Measurements from ENCODE around the gene CEP76.

CEP76 gene

DNA sequence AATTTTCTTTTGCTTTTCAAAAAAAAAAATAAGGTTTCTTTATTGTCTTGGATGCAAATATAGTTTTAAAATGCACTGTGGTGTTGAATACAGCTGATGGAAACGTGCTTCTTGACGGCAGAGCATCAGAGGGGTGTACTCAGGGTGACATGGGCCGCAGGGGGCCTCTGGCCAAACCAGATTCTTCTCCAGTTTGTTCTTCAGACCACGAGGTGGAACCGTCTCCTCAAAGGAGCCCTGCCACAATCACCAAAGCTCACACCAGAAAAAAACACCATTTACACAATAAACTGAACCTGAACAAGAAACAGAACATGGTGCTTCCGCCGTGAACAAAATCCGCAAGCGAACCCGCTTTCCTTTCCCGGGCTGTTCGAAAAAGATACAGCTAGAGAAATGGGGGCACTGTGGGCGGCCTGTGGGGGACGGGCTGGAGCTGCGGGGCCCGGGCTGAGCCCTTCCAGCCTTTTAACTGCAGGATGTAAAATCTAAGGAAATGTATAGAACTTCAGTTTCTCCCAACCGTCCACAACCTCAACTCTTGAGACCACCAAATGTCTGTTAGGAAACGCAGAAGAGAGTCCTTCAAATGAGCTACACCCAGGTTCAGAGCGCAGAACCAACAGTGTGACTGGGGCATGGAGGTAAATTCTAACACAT, 34.9 kb upstream of the CEP76 start:
- TF ChIP-seq, protein P1, sequence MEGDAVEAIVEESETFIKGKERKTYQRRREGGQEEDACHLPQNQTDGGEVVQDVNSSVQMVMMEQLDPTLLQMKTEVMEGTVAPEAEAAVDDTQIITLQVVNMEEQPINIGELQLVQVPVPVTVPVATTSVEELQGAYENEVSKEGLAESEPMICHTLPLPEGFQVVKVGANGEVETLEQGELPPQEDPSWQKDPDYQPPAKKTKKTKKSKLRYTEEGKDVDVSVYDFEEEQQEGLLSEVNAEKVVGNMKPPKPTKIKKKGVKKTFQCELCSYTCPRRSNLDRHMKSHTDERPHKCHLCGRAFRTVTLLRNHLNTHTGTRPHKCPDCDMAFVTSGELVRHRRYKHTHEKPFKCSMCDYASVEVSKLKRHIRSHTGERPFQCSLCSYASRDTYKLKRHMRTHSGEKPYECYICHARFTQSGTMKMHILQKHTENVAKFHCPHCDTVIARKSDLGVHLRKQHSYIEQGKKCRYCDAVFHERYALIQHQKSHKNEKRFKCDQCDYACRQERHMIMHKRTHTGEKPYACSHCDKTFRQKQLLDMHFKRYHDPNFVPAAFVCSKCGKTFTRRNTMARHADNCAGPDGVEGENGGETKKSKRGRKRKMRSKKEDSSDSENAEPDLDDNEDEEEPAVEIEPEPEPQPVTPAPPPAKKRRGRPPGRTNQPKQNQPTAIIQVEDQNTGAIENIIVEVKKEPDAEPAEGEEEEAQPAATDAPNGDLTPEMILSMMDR (IDR thresholded peaks at IDR 0.05; ENCODE audit: borderline replicate concordance, control extremely low read depth, extremely low read depth, insufficient read depth, missing control alignments), result no peak
- no peak for DNase-seq (ENCODE audit: low spot score)
- in situ Hi-C loops (cut with MboI; ENCODE audit: low sequenced_read_pairs, unreplicated experiment), result loop anchor here (10.0 kb wide), 1 partner anchor 417 kb away; no protein-coding TSS in a partner anchor

DNA sequence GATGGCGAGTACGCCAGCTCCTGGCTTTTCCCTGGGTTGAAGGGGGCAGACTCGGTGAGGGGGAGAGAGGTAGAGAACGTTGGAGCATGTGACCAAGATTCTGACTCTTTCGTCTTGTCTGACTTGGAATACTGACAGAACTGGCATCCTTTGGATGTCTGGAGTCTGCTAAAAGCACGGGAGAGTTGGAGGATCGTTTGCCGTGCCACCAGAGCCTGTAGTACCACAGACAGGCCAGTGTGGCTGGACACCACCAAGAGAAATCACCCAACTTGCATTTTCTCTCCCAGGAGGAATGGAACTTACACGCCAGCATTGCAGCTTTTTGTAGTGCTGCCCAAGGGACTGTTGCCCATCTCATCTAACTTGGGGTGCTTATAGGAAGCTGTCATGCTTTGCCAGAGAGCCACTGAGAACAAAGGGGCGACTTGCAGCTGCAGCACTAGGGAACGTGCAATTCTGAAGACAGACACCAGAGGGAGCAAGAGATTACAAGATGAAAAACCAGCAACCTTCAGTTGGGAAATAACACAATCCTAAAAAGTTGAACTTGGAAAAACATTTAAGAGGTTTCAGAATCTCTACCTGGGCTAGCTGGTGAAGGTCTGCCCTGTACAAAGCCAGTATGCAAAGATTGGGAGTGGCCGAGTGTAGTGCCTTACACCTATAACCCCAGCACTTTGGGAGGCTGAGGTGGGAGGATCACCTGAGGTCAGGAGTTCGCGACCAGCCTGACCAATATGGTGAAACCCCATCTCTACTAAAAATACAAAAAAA, 24.4 kb upstream of the CEP76 start:
- DNase-seq (ENCODE audit: low spot score), result peak; percentile 69
- in situ Hi-C loops (cut with MboI; ENCODE audit: low sequenced_read_pairs, unreplicated experiment), result loop anchor here (5.0 kb wide), 1 partner anchor 210 kb away; no protein-coding TSS in a partner anchor
- TF ChIP-seq, protein P1 (IDR thresholded peaks at IDR 0.05; ENCODE audit: borderline replicate concordance, control extremely low read depth, extremely low read depth, insufficient read depth, missing control alignments), result peak; percentile 83

DNA sequence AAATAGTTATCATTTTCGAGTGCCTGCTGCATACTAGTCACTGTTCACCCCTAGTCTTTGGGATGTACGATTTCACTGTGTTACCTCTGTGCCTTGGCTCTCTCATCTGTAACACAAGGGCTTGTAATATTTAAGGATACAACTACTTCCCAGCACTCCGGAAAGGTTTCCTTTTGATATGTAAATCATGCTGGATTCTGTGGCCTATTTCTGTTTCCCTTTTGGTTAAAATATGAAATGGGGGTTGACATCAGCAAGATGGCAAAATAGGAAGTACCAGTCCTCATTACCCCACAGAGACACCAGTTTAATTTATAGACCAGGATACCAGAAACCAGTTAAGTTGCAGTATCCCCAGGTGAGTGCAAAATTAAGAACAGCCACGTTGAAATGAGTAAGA, 23.8 kb upstream of the CEP76 start:
- TF ChIP-seq, protein P1 (IDR thresholded peaks at IDR 0.05; ENCODE audit: borderline replicate concordance, control extremely low read depth, extremely low read depth, insufficient read depth, missing control alignments), result no peak

DNA sequence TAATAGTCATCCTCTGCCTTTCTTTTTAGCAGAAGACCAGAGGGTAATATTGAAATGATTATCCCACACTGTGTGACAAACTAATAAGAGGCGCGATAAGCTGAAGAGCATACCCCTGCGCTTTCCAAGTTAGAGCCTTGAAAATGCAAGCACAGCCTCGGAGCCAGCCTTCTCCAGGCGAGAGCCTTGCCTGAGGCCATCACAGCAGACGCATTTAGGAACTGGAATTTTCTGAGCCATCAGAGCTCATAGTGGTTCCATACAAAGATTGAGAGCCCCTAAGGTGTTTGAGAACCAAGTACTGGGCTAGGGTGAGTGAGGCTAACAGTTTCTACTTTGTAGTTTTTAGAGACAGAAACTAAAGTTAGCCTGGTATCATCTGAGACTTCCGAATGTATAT, 20.2 kb upstream of the CEP76 start:
- TF ChIP-seq, protein P1 (IDR thresholded peaks at IDR 0.05; ENCODE audit: borderline replicate concordance, control extremely low read depth, extremely low read depth, insufficient read depth, missing control alignments), result no peak
- DNase-seq (ENCODE audit: low spot score), result no peak
- in situ Hi-C loops (cut with MboI; ENCODE audit: low sequenced_read_pairs, unreplicated experiment), result no loop called here

More for the DNA sequence above, 23.8 kb upstream of the CEP76 start:
- no peak for DNase-seq (ENCODE audit: low spot score)
- in situ Hi-C loops (cut with MboI; ENCODE audit: low sequenced_read_pairs, unreplicated experiment), result loop anchor here (5.0 kb wide), 1 partner anchor 211 kb away; no protein-coding TSS in a partner anchor

DNA sequence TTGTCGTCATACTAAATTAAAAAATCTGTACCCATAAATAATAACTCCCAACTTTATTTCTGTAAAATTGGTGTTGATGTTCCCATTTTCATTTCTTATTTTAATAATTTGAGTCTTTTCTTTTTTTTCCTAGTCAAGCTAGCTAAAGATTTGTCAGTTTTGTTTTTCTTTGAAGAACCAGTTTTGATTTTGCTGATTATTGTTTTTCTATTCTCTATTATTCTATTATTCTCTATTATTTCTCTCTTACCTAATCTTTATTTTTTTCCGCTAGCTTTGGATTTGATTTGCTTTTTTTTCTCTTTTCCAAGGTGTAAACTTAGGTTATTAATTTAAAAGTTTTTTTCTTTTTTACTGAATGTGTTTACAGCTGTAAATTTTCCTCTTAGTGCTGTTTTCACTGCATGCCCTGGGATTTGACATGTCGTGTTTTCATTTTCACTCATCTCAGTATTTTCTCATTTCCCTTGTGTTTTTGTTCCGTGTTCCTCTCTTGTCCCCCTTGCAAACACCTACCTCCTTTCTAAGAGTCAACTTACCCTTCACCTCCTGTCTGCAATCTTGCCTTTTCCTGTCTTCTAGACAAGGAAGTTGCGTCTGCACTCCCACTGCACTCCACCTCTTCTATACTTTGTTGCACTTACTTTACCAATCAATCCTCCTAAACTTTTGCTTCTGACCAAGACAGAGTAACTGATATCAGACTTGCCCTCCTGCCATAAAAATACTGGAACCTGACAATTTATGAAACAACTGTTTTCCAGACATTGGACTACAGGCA, 19.2 kb upstream of the CEP76 start:
- TF ChIP-seq, protein P1 (IDR thresholded peaks at IDR 0.05; ENCODE audit: borderline replicate concordance, control extremely low read depth, extremely low read depth, insufficient read depth, missing control alignments), result no peak
- DNase-seq (ENCODE audit: low spot score), result no peak
- in situ Hi-C loops (cut with MboI; ENCODE audit: low sequenced_read_pairs, unreplicated experiment), result no loop called here

DNA sequence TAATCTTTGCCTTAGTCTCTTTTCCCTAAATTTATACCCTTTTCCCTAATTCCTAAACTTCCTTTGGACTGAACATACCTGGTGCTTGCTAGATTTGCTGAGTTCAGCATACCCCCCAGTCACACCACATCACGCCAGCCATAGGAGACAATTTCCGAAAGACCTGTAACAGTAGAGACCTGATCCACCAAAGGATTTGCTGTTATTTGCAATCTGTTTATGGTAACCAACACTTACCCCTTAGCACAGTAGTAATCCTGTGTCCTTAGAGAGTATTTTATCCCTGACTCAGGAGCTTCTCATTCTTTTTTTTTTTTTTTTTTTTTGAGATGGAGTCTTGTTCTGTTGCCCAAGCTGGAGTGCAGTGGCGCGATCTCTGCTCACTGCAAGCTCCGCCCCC, 8.9 kb upstream of the CEP76 start:
- in situ Hi-C loops (cut with MboI; ENCODE audit: low sequenced_read_pairs, unreplicated experiment), result no loop called here
- no peak for DNase-seq (ENCODE audit: low spot score)
- TF ChIP-seq, protein P1 (IDR thresholded peaks at IDR 0.05; ENCODE audit: borderline replicate concordance, control extremely low read depth, extremely low read depth, insufficient read depth, missing control alignments), result no peak
